HCT116 (cell line): ENCODE measurements around the gene DEF6. TPM values are rescaled to one million over a fixed set of nuclear protein-coding genes. Genes with fewer than 3 reads are reported as not detected.

Experiments
- ATAC-seq: fragments of 200-7000 bp; cut with Tn5 transposase; 2 replicates; pipeline ENCODE4 v1.9.1; 2020; ENCODE audit warnings: mild to moderate bottlenecking, moderate library complexity
- BruUV-seq: library from RNA; stranded (reverse); fragments of 400-500 nt; replicated peaks from 2 replicates; lab custom pipeline; 2021; lab: Mats Ljungman, UMichigan
- CTCF ChIA-PET: fragments of 300-600 bp; sonication (Branson Sonifier 250); formaldehyde crosslinking; loops from one replicate; lab custom pipeline; 2021; ENCODE audit warnings: antibody characterized with exemption; lab: Charles Lee
- POLR2A ChIA-PET: fragments of 300-600, 350-600 bp; sonication (Branson Sonifier 250); formaldehyde crosslinking; loops from one replicate; lab custom pipeline; 2021; ENCODE audit warnings: antibody characterized with exemption; lab: Charles Lee
- RAD21 ChIA-PET, 2 experiments: fragments of 300-600 bp; sonication (Branson Sonifier 250); formaldehyde crosslinking; loops; one replicate each; lab custom pipeline; 2023; ENCODE audit warnings: low total read pairs in 2 of 2; ENCODE audit not compliant: uncharacterized antibody in 2 of 2, unreplicated experiment in 2 of 2, low non-redundant PET in 1 of 2; lab: Charles Lee
- DNase-seq: peaks from one replicate; pipeline ENCODE4 v3.0.0-alpha.2; 2010; ENCODE audit warnings: low read depth, low spot score
- H2AFZ ChIP-seq: fragments of 200-600 bp; shearing (Covaris generic), sonication (generic); 2 replicates; pipeline ENCODE4 v1.6.1; 2017; ENCODE audit warnings: low read depth, mixed run types, mixed read lengths, antibody characterized with exemption, low read length; ENCODE audit not compliant: poor library complexity, severe bottlenecking
- H3K27ac ChIP-seq: 2 replicates; pipeline ENCODE4 v1.5.1; 2012; ENCODE audit warnings: low read depth, low read length
- H3K27me3 ChIP-seq: fragments of 200-600 bp; sonication (generic); 2 replicates; pipeline ENCODE4 v1.6.1; 2016; ENCODE audit warnings: mixed run types, low read length, mixed read lengths; ENCODE audit not compliant: insufficient read depth
- H3K36me3 ChIP-seq, 2 experiments: fragments of 200-500 bp in 1 of 2; fragments of 200-600 bp in 1 of 2; sonication (Bioruptor generic) in 1 of 2; sonication (generic) in 1 of 2; 2 replicates each; pipeline versions ENCODE4 v1.5.1 to v1.6.1; 2014 to 2016; ENCODE audit warnings: low read length in 2 of 2, inconsistent platforms in 1 of 2, mixed read lengths in 1 of 2, mixed run types in 1 of 2; ENCODE audit not compliant: insufficient read depth in 2 of 2, control insufficient read depth in 1 of 2
- H3K4me1 ChIP-seq, 2 experiments: fragments of 200-600 bp in 1 of 2; sonication (generic) in 1 of 2; 2 replicates each; pipeline versions ENCODE4 v1.5.1 to v1.6.1; 2012 to 2017; ENCODE audit warnings: low read length in 2 of 2, inconsistent platforms in 1 of 2, mild to moderate bottlenecking in 1 of 2, mixed read lengths in 1 of 2, mixed run types in 1 of 2, moderate library complexity in 1 of 2; ENCODE audit not compliant: insufficient read depth in 2 of 2, control insufficient read depth in 1 of 2
- H3K4me2 ChIP-seq: fragments of 200-600 bp; sonication (generic); 2 replicates; pipeline ENCODE4 v1.6.1; 2017; ENCODE audit warnings: mixed run types, low read length, mixed read lengths
- H3K4me3 ChIP-seq, 2 experiments: fragments of 200-600 bp in 1 of 2; sonication (generic) in 1 of 2; replicated peaks in 1 of 2; 2 replicates each; pipeline ENCODE4 v1.5.1; 2011 to 2016; ENCODE audit warnings: low read length in 2 of 2, control low read depth in 1 of 2, low read depth in 1 of 2, mild to moderate bottlenecking in 1 of 2, mixed read lengths in 1 of 2, mixed run types in 1 of 2
- H3K79me2 ChIP-seq: fragments of 200-600 bp; sonication (generic); 2 replicates; pipeline ENCODE4 v1.6.1; 2017; ENCODE audit warnings: mild to moderate bottlenecking, mixed run types, low read length, moderate library complexity, mixed read lengths; ENCODE audit not compliant: insufficient read depth
- H3K9ac ChIP-seq: fragments of 200-600 bp; sonication (generic); 2 replicates; pipeline ENCODE4 v1.6.1; 2016; ENCODE audit warnings: low read length, mixed read lengths
- H3K9me2 ChIP-seq: fragments of 200-600 bp; sonication (generic), shearing (Covaris generic); 2 replicates; pipeline ENCODE4 v1.6.1; 2017; ENCODE audit warnings: mixed run types, mild to moderate bottlenecking, moderate library complexity; ENCODE audit not compliant: insufficient read depth
- H3K9me3 ChIP-seq, 2 experiments: fragments of 200-500 bp in 1 of 2; fragments of 200-600 bp in 1 of 2; sonication (Bioruptor generic) in 1 of 2; sonication (generic) in 1 of 2; 2 replicates each; pipeline ENCODE4 v1.6.1; 2014 to 2017; ENCODE audit warnings: low read length in 2 of 2, mixed read lengths in 2 of 2, inconsistent platforms in 1 of 2, low read depth in 1 of 2, mild to moderate bottlenecking in 1 of 2, mixed run types in 1 of 2, moderate library complexity in 1 of 2; ENCODE audit not compliant: control insufficient read depth in 1 of 2, insufficient read depth in 1 of 2
- H4K20me1 ChIP-seq: fragments of 200-600 bp; sonication (generic), shearing (Covaris generic); 2 replicates; pipeline ENCODE4 v1.6.1; 2017; ENCODE audit warnings: mixed run types, mild to moderate bottlenecking, moderate library complexity; ENCODE audit not compliant: insufficient read depth
- CBX3 ChIP-seq: IDR thresholded peaks from 2 replicates; pipeline ENCODE4 v1.6.1; 2012; ENCODE audit warnings: low read depth
- MAX ChIP-seq: IDR thresholded peaks from 2 replicates; pipeline ENCODE4 v1.6.1; 2012
- POLR2AphosphoS5 ChIP-seq: IDR thresholded peaks from 2 replicates; pipeline ENCODE4 v1.6.1; 2011; ENCODE audit warnings: mild to moderate bottlenecking, low read depth, low read length, moderate library complexity
- ZNF274 ChIP-seq: fragments of 200-500 bp; sonication (Bioruptor generic); IDR thresholded peaks from 2 replicates; pipeline ENCODE4 v1.6.1; 2014; ENCODE audit warnings: mild to moderate bottlenecking, low read depth, low read length, inconsistent platforms
- intact Hi-C: fragments of 100-400 bp; cut with micrococcal nuclease; formaldehyde crosslinking; loops from 2 replicates; pipeline ENCODE4 v1.10.0; 2022
- total RNA-seq: library from RNA; stranded (reverse); gene quantifications from one replicate; pipeline ENCODE4 v1.2.1, GENCODE V29; 2021; ENCODE audit not compliant: unreplicated experiment

DEF6 gene
- total RNA-seq, 1 experiment from 2014 or later = 40.4 TPM

DNA sequence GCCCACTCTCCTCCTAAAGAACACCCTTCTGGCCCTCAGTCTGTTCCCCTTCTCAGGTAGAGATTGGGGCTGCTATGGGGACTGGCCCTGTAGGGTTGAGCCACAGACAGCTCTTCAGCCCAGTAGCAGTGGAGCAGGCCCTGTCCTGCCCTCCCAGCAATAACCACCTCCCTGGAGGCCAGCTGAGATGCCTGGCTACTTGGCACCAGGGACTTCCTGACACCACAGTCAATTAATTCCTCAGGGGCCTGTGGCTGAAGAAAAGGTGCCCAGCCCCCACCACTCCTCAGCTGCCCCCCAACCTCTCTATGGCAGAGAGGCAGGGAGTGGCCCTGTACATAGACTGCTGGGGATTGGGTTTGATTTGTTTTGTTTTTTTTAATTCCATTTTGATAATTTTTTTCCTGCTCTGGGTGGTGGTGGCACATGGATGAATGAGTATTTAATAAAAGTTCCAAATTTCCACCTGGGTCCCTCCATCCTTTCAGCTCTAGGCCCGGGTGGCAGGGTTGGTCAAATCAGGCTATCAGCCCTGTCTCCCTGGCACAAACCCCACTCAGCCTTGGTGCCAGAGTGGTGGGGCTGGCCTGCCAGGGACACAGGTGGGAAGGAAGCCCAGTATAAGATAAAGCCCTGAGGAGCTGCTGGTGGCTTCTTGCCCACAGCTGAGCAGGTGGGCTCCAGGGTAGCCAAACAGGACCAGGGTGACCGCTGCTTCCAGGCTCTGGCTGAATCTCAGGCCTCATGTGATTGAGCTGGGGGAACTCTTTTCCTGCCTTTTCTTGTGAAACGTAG, 1.9 kb upstream of the DEF6 start (continued):
- TF ChIP-seq MAX (no peak), POLR2AphosphoS5 (no peak), CBX3 (no peak)

- DNase-seq (no peak), ATAC-seq (no peak; the same call in 1 of the 2 replicates)
- peak overlapping the region; percentile 70; the same call in 1 of the 2 replicates for H3K27ac ChIP-seq
- POLR2A ChIA-PET = interaction anchor here (1.2 to 2.0 kb wide), 2 partner anchors 171 to 174 kb away, joined by 3 to 6 read pairs; partner anchors contain the start of gene RPL10A
- H2AFZ ChIP-seq = no peak overlapping the region
- RAD21 ChIA-PET = interaction anchor here (1.0 to 1.4 kb wide), 3 partner anchors 44 to 153 kb away, joined by 4 to 7 read pairs (median 5); partner anchors contain the start of gene PPARD (in 1 of the 2)
- H3K9me3 ChIP-seq = no peaks in the 10 kb centered on the region
- peak overlapping the region; percentile 90 for H3K4me2 ChIP-seq
- no peaks in the 10 kb centered on the region for H3K27me3 ChIP-seq
- peak overlapping the region; percentile 84 to 94; a peak in 3 of 4 replicates for H3K4me3 ChIP-seq
- no peak for TF ChIP-seq ZNF274
- intact Hi-C loops = loop anchor here (1.0 to 2.0 kb wide), 4 partner anchors 46 to 440 kb away; partner anchors contain the start of genes ARMC12, PPARD and RPL10A
- CTCF ChIA-PET = interaction anchor here (1.0 to 3.8 kb wide), 7 partner anchors 31 to 440 kb away, joined by 3 to 46 read pairs (median 4); partner anchors contain the start of genes FANCE and PPARD
- peak overlapping the region; percentile 91 for H3K9ac ChIP-seq
- H3K9me2 ChIP-seq = no peaks in the 10 kb centered on the region
- H4K20me1 ChIP-seq = no peaks in the 10 kb centered on the region
- H3K36me3 ChIP-seq = peaks cover 10% of the 10 kb centered on the region in 2 experiments; a peak in 3 of 4 replicates
- peaks cover 7 to 32% of the 10 kb centered on the region in 2 experiments for H3K4me1 ChIP-seq
- no TSS peak for BruUV-seq
- peaks cover 17% of the 10 kb centered on the region; the same call in 1 of the 2 replicates for H3K79me2 ChIP-seq
Observed at GRCh38 chr6:35296931-35297600, 552 bp upstream of the DEF6 start.
